Esophagus squamous epithelium (tissue), 4 donors: ENCODE results near the gene HOXA11.

ENCODE experiments used
- POLR2A ChIP-seq, 4 donors: fragments of 450-650 bp; IDR thresholded peaks; one replicate each; pipeline ENCODE4 v1.6.1; 2017; ENCODE audit warnings: antibody characterized with exemption in 4 of 4, mild to moderate bottlenecking in 4 of 4, moderate library complexity in 3 of 4
- TF ChIP-seq, protein P1 (sequence below), 6 experiments: fragments of 450-650 bp in 4 of 6; fragments of 200-600 bp in 2 of 6; sonication (generic) in 2 of 6; IDR thresholded peaks; one replicate each; pipeline ENCODE4 v1.5.1; 2016 to 2019; ENCODE audit warnings: antibody characterized with exemption in 6 of 6, mild to moderate bottlenecking in 4 of 6, moderate library complexity in 4 of 6

DNA sequence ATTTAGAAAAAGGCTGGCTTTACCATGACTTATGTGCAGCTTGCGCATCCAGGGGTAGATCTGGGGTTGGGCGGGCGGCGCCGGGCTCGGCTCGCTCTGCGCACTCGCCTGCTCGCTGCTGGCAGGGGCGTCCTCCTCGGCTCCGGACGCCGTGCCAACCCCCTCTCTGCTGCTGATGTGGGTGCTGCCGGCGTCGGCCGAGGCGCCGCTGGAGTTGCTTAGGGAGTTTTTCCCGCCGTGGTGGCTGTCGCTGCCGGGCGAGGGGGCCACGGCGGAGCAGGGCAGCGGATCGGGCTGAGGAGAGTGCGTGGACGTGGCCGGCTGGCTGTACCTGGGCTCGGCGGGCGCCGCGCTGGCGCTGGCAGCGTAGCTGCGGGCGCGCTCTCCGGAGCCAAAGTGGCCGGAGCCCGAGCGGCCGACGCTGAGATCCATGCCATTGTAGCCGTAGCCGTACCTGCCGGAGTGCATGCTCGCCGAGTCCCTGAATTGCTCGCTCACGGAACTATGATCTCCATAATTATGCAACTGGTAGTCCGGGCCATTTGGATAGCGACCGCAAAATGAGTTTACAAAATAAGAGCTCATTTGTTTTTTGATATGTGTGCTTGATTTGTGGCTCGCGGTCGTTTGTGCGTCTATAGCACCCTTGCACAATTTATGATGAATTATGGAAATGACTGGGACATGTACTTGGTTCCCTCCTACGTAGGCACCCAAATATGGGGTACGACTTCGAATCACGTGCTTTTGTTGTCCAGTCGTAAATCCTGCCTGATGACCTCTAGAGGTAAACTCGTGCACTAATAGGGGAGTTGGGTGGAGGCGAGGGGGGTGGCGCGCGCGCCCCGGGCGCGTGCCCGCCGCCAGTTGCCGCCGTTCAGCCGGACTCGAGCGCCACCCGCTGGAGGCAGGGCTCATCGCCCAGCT lies 41.7 kb downstream of the HOXA11 start, which contains the start of gene HOXA5:
- TF ChIP-seq, protein P1, sequence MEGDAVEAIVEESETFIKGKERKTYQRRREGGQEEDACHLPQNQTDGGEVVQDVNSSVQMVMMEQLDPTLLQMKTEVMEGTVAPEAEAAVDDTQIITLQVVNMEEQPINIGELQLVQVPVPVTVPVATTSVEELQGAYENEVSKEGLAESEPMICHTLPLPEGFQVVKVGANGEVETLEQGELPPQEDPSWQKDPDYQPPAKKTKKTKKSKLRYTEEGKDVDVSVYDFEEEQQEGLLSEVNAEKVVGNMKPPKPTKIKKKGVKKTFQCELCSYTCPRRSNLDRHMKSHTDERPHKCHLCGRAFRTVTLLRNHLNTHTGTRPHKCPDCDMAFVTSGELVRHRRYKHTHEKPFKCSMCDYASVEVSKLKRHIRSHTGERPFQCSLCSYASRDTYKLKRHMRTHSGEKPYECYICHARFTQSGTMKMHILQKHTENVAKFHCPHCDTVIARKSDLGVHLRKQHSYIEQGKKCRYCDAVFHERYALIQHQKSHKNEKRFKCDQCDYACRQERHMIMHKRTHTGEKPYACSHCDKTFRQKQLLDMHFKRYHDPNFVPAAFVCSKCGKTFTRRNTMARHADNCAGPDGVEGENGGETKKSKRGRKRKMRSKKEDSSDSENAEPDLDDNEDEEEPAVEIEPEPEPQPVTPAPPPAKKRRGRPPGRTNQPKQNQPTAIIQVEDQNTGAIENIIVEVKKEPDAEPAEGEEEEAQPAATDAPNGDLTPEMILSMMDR (IDR thresholded peaks at IDR 0.05), result peak; percentile 74 to 98 (median 92)
- peak in 3 of 4 donors; percentile 81 to 89 (median 82) for TF ChIP-seq POLR2A (IDR thresholded peaks at IDR 0.05)
